GM23338 (cell line): ENCODE data around the gene SP100. TPM values are rescaled to one million over a fixed set of nuclear protein-coding genes. Genes with fewer than 3 reads are reported as not detected.

Experiments used
- ATAC-seq: fragments of 200-7000 bp; cut with Tn5 transposase; 3 replicates; pipeline ENCODE4 v1.9.1; 2020
- DNase-seq: peaks from one replicate; pipeline ENCODE4 v3.0.0-alpha.2; 2015; ENCODE audit warnings: low spot score
- H2AFZ ChIP-seq: fragments of 200-600 bp; sonication (generic); 2 replicates; pipeline ENCODE4 v1.8.0; 2016; ENCODE audit warnings: antibody characterized with exemption, mild to moderate bottlenecking, moderate library complexity
- H3F3A ChIP-seq: fragments of 200-600 bp; sonication (generic); replicated peaks from 2 replicates; pipeline ENCODE4 v1.8.0; 2017; ENCODE audit warnings: antibody characterized with exemption, mixed run types, low read depth
- H3K27ac ChIP-seq: fragments of 200-600 bp; sonication (generic); 2 replicates; pipeline ENCODE4 v1.6.1; 2016; ENCODE audit warnings: low read depth
- H3K27me3 ChIP-seq: fragments of 200-600 bp; sonication (generic); 2 replicates; pipeline ENCODE4 v1.8.0; 2016; ENCODE audit warnings: mild to moderate bottlenecking, mixed run types, moderate library complexity; ENCODE audit not compliant: insufficient read depth
- H3K36me3 ChIP-seq: fragments of 200-600 bp; sonication (generic); 2 replicates; pipeline ENCODE4 v1.8.0; 2016; ENCODE audit warnings: mild to moderate bottlenecking; ENCODE audit not compliant: insufficient read depth
- H3K4me1 ChIP-seq: fragments of 200-600 bp; sonication (generic); 2 replicates; pipeline ENCODE4 v1.8.0; 2016; ENCODE audit warnings: mild to moderate bottlenecking, moderate library complexity; ENCODE audit not compliant: insufficient read depth
- H3K4me2 ChIP-seq: fragments of 200-600 bp; sonication (generic); 2 replicates; pipeline ENCODE4 v1.7.1; 2017; ENCODE audit warnings: mixed run types
- H3K4me3 ChIP-seq: fragments of 200-600 bp; sonication (generic); 2 replicates; pipeline ENCODE4 v1.6.1; 2016; ENCODE audit warnings: mixed run types
- H3K79me2 ChIP-seq: fragments of 200-600 bp; sonication (generic); replicated peaks from 2 replicates; pipeline ENCODE4 v1.8.0; 2017; ENCODE audit warnings: mild to moderate bottlenecking; ENCODE audit not compliant: insufficient read depth
- H3K9me2 ChIP-seq: fragments of 200-600 bp; sonication (generic); 2 replicates; pipeline ENCODE4 v1.8.0; 2017; ENCODE audit not compliant: insufficient read depth
- H4K20me1 ChIP-seq: fragments of 200-600 bp; sonication (generic); replicated peaks from 2 replicates; pipeline ENCODE4 v1.8.0; 2017; ENCODE audit warnings: mild to moderate bottlenecking; ENCODE audit not compliant: insufficient read depth
- H3K27ac Mint-ChIP-seq: 2 replicates; pipeline ENCODE4 v1.8.0; 2020; ENCODE audit warnings: inconsistent platforms, mild to moderate bottlenecking, moderate library complexity, mixed read lengths
- H3K27me3 Mint-ChIP-seq: 3 replicates; pipeline ENCODE4 v1.8.0; 2022; ENCODE audit warnings: low read depth, mild to moderate bottlenecking, moderate library complexity, mixed read lengths, inconsistent platforms; ENCODE audit not compliant: insufficient read depth, poor library complexity
- H3K36me3 Mint-ChIP-seq: 3 replicates; pipeline ENCODE4 v1.8.0; 2021; ENCODE audit warnings: low read depth, mild to moderate bottlenecking, inconsistent platforms, moderate library complexity, mixed read lengths
- H3K4me1 Mint-ChIP-seq: 3 replicates; pipeline ENCODE4 v1.8.0; 2020; ENCODE audit warnings: mild to moderate bottlenecking, inconsistent platforms, mixed read lengths
- H3K4me3 Mint-ChIP-seq: 3 replicates; pipeline ENCODE4 v1.8.0; 2021; ENCODE audit warnings: moderate library complexity, mild to moderate bottlenecking, inconsistent platforms, mixed read lengths
- H3K9me3 Mint-ChIP-seq: 3 replicates; pipeline ENCODE4 v1.8.0; 2020; ENCODE audit warnings: moderate library complexity, mild to moderate bottlenecking, inconsistent platforms, mixed read lengths
- CREB1 ChIP-seq: fragments of 250-450 bp; sonication (Bioruptor Pico); IDR thresholded peaks from 2 replicates; pipeline ENCODE4 v1.5.0; 2020; ENCODE audit warnings: low read depth, mild to moderate bottlenecking, moderate library complexity
- EZH2 ChIP-seq: fragments of 200-600 bp; sonication (generic); IDR thresholded peaks from one replicate; pipeline ENCODE4 v1.8.0; 2017; ENCODE audit warnings: antibody characterized with exemption, mild to moderate bottlenecking, low read depth; ENCODE audit not compliant: unreplicated experiment
- EZH2phosphoT487 ChIP-seq: fragments of 200-600 bp; sonication (generic); IDR thresholded peaks from one replicate; pipeline ENCODE4 v1.8.1; 2018; ENCODE audit warnings: antibody characterized with exemption; ENCODE audit not compliant: unreplicated experiment
- JUNB ChIP-seq: IDR thresholded peaks from one replicate; pipeline ENCODE4 v1.6.1; 2016; ENCODE audit warnings: antibody characterized with exemption; ENCODE audit not compliant: unreplicated experiment
- NANOG ChIP-seq: IDR thresholded peaks from 2 replicates; pipeline ENCODE4 v1.6.1; 2016; ENCODE audit warnings: antibody characterized with exemption, borderline replicate concordance
- POLR2AphosphoS5 ChIP-seq: IDR thresholded peaks from 2 replicates; pipeline ENCODE4 v1.6.1; 2016; ENCODE audit warnings: antibody characterized with exemption, low read depth
- STAT1 ChIP-seq: IDR thresholded peaks from one replicate; pipeline ENCODE4 v1.6.1; 2016; ENCODE audit warnings: antibody characterized with exemption; ENCODE audit not compliant: unreplicated experiment
- ZNF114 ChIP-seq: fragments of 250-450 bp; sonication (Bioruptor Pico); IDR thresholded peaks from 2 replicates; pipeline ENCODE4 v1.5.0; 2020; ENCODE audit warnings: mild to moderate bottlenecking, moderate library complexity
- ZNF331 ChIP-seq: fragments of 250-450 bp; sonication (Bioruptor Pico); IDR thresholded peaks from 2 replicates; pipeline ENCODE4 v1.5.0; 2020; ENCODE audit warnings: low read depth, mild to moderate bottlenecking, moderate library complexity
- polyA plus RNA-seq: library from polyadenylated mRNA; unstranded; fragments of >200 nt; fragmentation: Nextera tagmentation; extraction: Ambion mirVana; gene quantifications from 2 replicates; pipeline ENCODE4 v1.2.1, GENCODE V29; 2016
- total RNA-seq: library from RNA; depleted of rRNA; stranded (reverse); fragments of >200 nt; shearing (Covaris generic); gene quantifications from 2 replicates; pipeline ENCODE4 v1.2.3, GENCODE V29; 2014
- TF ChIP-seq, protein P1 (sequence below): IDR thresholded peaks from one replicate; pipeline ENCODE4 v1.6.1; 2018; ENCODE audit warnings: antibody characterized with exemption; ENCODE audit not compliant: unreplicated experiment
- TF ChIP-seq, protein P2 (sequence below): IDR thresholded peaks from 2 replicates; pipeline ENCODE4 v1.6.1; 2016; ENCODE audit warnings: antibody characterized with exemption
- TF ChIP-seq, protein P3 (sequence below), 2 experiments: fragments of 200-600 bp in 1 of 2; sonication (generic) in 1 of 2; conservative IDR thresholded peaks; 2 replicates each; pipeline versions ENCODE4 v1.5.1 to v1.6.1; 2016 to 2017; ENCODE audit warnings: antibody characterized with exemption in 2 of 2, low read depth in 2 of 2, mild to moderate bottlenecking in 2 of 2, moderate library complexity in 1 of 2

SP100 gene
- total and polyA plus RNA-seq, 2 experiments from 2014 or later, result 0.44 to 0.73 TPM

DNA sequence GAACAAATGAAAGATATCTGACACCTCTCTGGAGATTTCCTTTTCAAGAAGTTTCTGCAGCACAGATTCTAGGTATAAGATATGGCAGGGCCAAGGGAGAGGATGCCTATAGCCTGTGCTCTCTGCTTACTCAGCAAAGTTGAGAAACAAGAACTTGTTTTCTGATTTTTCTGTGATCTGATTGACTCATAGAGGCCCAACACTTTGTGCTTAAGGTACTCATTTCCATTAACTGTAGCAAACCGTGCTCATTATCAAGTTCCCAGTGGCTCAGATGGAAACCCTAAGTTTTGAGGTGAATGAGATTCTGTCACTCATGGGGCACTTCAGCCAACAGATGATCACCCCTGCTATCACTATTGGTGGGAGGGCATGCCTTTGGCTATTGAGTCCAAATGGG, 124.3 kb downstream of the SP100 start (continued):
- TF ChIP-seq, protein P1, sequence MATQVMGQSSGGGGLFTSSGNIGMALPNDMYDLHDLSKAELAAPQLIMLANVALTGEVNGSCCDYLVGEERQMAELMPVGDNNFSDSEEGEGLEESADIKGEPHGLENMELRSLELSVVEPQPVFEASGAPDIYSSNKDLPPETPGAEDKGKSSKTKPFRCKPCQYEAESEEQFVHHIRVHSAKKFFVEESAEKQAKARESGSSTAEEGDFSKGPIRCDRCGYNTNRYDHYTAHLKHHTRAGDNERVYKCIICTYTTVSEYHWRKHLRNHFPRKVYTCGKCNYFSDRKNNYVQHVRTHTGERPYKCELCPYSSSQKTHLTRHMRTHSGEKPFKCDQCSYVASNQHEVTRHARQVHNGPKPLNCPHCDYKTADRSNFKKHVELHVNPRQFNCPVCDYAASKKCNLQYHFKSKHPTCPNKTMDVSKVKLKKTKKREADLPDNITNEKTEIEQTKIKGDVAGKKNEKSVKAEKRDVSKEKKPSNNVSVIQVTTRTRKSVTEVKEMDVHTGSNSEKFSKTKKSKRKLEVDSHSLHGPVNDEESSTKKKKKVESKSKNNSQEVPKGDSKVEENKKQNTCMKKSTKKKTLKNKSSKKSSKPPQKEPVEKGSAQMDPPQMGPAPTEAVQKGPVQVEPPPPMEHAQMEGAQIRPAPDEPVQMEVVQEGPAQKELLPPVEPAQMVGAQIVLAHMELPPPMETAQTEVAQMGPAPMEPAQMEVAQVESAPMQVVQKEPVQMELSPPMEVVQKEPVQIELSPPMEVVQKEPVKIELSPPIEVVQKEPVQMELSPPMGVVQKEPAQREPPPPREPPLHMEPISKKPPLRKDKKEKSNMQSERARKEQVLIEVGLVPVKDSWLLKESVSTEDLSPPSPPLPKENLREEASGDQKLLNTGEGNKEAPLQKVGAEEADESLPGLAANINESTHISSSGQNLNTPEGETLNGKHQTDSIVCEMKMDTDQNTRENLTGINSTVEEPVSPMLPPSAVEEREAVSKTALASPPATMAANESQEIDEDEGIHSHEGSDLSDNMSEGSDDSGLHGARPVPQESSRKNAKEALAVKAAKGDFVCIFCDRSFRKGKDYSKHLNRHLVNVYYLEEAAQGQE, result no peak
- TF ChIP-seq CREB1 (CRISPR knock-in tag), result no peak
- TF ChIP-seq, protein P2, sequence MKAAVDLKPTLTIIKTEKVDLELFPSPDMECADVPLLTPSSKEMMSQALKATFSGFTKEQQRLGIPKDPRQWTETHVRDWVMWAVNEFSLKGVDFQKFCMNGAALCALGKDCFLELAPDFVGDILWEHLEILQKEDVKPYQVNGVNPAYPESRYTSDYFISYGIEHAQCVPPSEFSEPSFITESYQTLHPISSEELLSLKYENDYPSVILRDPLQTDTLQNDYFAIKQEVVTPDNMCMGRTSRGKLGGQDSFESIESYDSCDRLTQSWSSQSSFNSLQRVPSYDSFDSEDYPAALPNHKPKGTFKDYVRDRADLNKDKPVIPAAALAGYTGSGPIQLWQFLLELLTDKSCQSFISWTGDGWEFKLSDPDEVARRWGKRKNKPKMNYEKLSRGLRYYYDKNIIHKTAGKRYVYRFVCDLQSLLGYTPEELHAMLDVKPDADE, result no peak

GRCh38 chr2:230541934-230542380, 126.0 kb downstream of the SP100 start:
- Histone ChIP-seq H3K79me2 (no peaks in the 10 kb centered on the region), H3K27me3 (no peaks in the 10 kb centered on the region), H3K4me3 (no peak overlapping the region), H3K4me2 (no peak overlapping the region), H3K4me1 (no peaks in the 10 kb centered on the region), H2AFZ (no peak overlapping the region), H3K9me2 (no peaks in the 10 kb centered on the region), H3K27ac (no peak overlapping the region), H3K36me3 (no peaks in the 10 kb centered on the region), H4K20me1 (no peaks in the 10 kb centered on the region), H3F3A (no peaks in the 10 kb centered on the region)
- H3K27me3 Mint-ChIP-seq, result peaks cover 2% of the 10 kb centered on the region
- H3K9me3 Mint-ChIP-seq, result peaks cover 19% of the 10 kb centered on the region; the same call in 2 of the 3 replicates
- no peaks in the 10 kb centered on the region for H3K4me1 Mint-ChIP-seq
- no peak overlapping the region for H3K4me3 Mint-ChIP-seq
- no peak for DNase-seq
- H3K36me3 Mint-ChIP-seq, result peaks cover 4% of the 10 kb centered on the region; the same call in 2 of the 3 replicates
- H3K27ac Mint-ChIP-seq, result no peak overlapping the region
- ATAC-seq, result no peak
- TF ChIP-seq EZH2 (no peak), ZNF331 (CRISPR knock-in tag) (no peak), CREB1 (CRISPR knock-in tag) (no peak), JUNB (no peak), POLR2AphosphoS5 (no peak), EZH2phosphoT487 (no peak), STAT1 (no peak), NANOG (no peak), ZNF114 (CRISPR knock-in tag) (no peak)
- TF ChIP-seq, protein P3, sequence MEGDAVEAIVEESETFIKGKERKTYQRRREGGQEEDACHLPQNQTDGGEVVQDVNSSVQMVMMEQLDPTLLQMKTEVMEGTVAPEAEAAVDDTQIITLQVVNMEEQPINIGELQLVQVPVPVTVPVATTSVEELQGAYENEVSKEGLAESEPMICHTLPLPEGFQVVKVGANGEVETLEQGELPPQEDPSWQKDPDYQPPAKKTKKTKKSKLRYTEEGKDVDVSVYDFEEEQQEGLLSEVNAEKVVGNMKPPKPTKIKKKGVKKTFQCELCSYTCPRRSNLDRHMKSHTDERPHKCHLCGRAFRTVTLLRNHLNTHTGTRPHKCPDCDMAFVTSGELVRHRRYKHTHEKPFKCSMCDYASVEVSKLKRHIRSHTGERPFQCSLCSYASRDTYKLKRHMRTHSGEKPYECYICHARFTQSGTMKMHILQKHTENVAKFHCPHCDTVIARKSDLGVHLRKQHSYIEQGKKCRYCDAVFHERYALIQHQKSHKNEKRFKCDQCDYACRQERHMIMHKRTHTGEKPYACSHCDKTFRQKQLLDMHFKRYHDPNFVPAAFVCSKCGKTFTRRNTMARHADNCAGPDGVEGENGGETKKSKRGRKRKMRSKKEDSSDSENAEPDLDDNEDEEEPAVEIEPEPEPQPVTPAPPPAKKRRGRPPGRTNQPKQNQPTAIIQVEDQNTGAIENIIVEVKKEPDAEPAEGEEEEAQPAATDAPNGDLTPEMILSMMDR (conservative IDR thresholded peaks at IDR 0.05; ENCODE audit: low read depth in 2 of 2), result no peak
- TF ChIP-seq, protein P2, result no peak
- TF ChIP-seq, protein P1, result no peak
